HEK293 (cell line): ENCODE data around the gene STN1.

Source experiments
- CTCF ChIA-PET: fragments of 350-600 bp; formaldehyde crosslinking; extraction: SDS; loops from one replicate; lab custom pipeline; 2021; ENCODE audit warnings: antibody characterized with exemption; lab: Yijun Ruan, JAX
- POLR2A ChIA-PET: fragments of 300-600 bp; formaldehyde crosslinking; extraction: SDS; loops from one replicate; lab custom pipeline; 2020; ENCODE audit warnings: antibody characterized with exemption, inconsistent platforms; lab: Yijun Ruan, JAX
- H3K27ac ChIP-seq: fragments of 200-500 bp; sonication (Bioruptor generic); 2 replicates; pipeline ENCODE4 v1.5.1; 2014; ENCODE audit warnings: low read depth, low read length, control low read depth, inconsistent platforms; ENCODE audit errors: extremely low read depth
- H3K36me3 ChIP-seq, 2 experiments: fragments of 200-500 bp in 1 of 2; sonication (Bioruptor generic) in 1 of 2; 1 replicate in 1 of 2; 2 replicates in 1 of 2; pipeline ENCODE4 v1.5.1; 2014 to 2017; ENCODE audit warnings: inconsistent platforms in 2 of 2, low read length in 2 of 2; ENCODE audit not compliant: control insufficient read depth in 2 of 2, insufficient read depth in 1 of 2
- H3K4me1 ChIP-seq: fragments of 200-500 bp; sonication (Bioruptor generic); 2 replicates; pipeline ENCODE4 v1.5.1; 2014; ENCODE audit warnings: mild to moderate bottlenecking, low read length, inconsistent platforms; ENCODE audit not compliant: control insufficient read depth, insufficient read depth
- H3K4me3 ChIP-seq: 2 replicates; pipeline ENCODE4 v1.5.1; 2011; ENCODE audit warnings: low read depth, mild to moderate bottlenecking, control low read depth, low read length, moderate library complexity
- H3K9me3 ChIP-seq: fragments of 200-500 bp; sonication (Bioruptor generic); 2 replicates; pipeline ENCODE4 v1.5.1; 2014; ENCODE audit warnings: low read depth, low read length, inconsistent platforms; ENCODE audit not compliant: control insufficient read depth, insufficient read depth
- GLI2 ChIP-seq: fragments of 450-650 bp; formaldehyde crosslinking; IDR thresholded peaks from 2 replicates; pipeline ENCODE4; 2017; ENCODE audit warnings: missing biosample characterization, missing genetic modification characterization, low read depth, borderline replicate concordance
- KLF10 ChIP-seq: fragments of 450-650 bp; IDR thresholded peaks from 2 replicates; pipeline ENCODE4 v1.5.1; 2018; ENCODE audit warnings: missing biosample characterization, mild to moderate bottlenecking, missing genetic modification characterization
- SP7 ChIP-seq: fragments of 450-650 bp; formaldehyde crosslinking; IDR thresholded peaks from 2 replicates; pipeline ENCODE4 v1.5.1; 2016; ENCODE audit warnings: missing biosample characterization, missing genetic modification characterization
- YY2 ChIP-seq: fragments of 450-650 bp; formaldehyde crosslinking; IDR thresholded peaks from 2 replicates; pipeline ENCODE4 v1.5.1; 2016; ENCODE audit warnings: missing biosample characterization, missing genetic modification characterization
- ZBTB10 ChIP-seq: fragments of 450-650 bp; formaldehyde crosslinking; IDR thresholded peaks from 2 replicates; pipeline ENCODE4 v1.5.1; 2016; ENCODE audit warnings: missing biosample characterization, missing genetic modification characterization
- ZFP3 ChIP-seq: fragments of 450-650 bp; formaldehyde crosslinking; IDR thresholded peaks from 2 replicates; pipeline ENCODE4 v1.5.1; 2016; ENCODE audit warnings: low read depth, missing biosample characterization, missing genetic modification characterization
- ZNF10 ChIP-seq: fragments of 450-650 bp; formaldehyde crosslinking; IDR thresholded peaks from 2 replicates; pipeline ENCODE4 v1.5.1; 2017; ENCODE audit warnings: missing biosample characterization, missing genetic modification characterization
- ZNF214 ChIP-seq: fragments of 450-650 bp; formaldehyde crosslinking; IDR thresholded peaks from 2 replicates; pipeline ENCODE4 v1.5.1; 2017; ENCODE audit warnings: missing biosample characterization, mild to moderate bottlenecking, missing genetic modification characterization, borderline replicate concordance
- ZNF266 ChIP-seq: fragments of 450-650 bp; formaldehyde crosslinking; IDR thresholded peaks from 2 replicates; pipeline ENCODE4 v1.5.1; 2016; ENCODE audit warnings: missing biosample characterization, missing genetic modification characterization, low read depth
- ZNF280D ChIP-seq: fragments of 450-650 bp; formaldehyde crosslinking; IDR thresholded peaks from 2 replicates; pipeline ENCODE4 v1.5.1; 2016; ENCODE audit warnings: missing biosample characterization, missing genetic modification characterization
- ZNF302 ChIP-seq: fragments of 450-650 bp; formaldehyde crosslinking; IDR thresholded peaks from 2 replicates; pipeline ENCODE4 v1.5.1; 2016; ENCODE audit warnings: missing biosample characterization, missing genetic modification characterization, low read depth
- ZNF530 ChIP-seq: fragments of 450-650 bp; formaldehyde crosslinking; IDR thresholded peaks from 2 replicates; pipeline ENCODE4 v1.5.1; 2016; ENCODE audit warnings: low read depth, missing biosample characterization, missing genetic modification characterization
- ZNF548 ChIP-seq: fragments of 450-650 bp; formaldehyde crosslinking; IDR thresholded peaks from 2 replicates; pipeline ENCODE4 v1.5.1; 2016; ENCODE audit warnings: missing biosample characterization, missing genetic modification characterization
- ZNF555 ChIP-seq: fragments of 450-650 bp; formaldehyde crosslinking; conservative IDR thresholded peaks from 2 replicates; pipeline ENCODE4 v1.5.1; 2017; ENCODE audit warnings: missing biosample characterization, mild to moderate bottlenecking, missing genetic modification characterization, inconsistent platforms
- ZNF560 ChIP-seq: fragments of 450-650 bp; formaldehyde crosslinking; IDR thresholded peaks from 2 replicates; pipeline ENCODE4 v1.5.1; 2017; ENCODE audit warnings: missing biosample characterization, missing genetic modification characterization, borderline replicate concordance
- ZNF610 ChIP-seq: fragments of 450-650 bp; formaldehyde crosslinking; IDR thresholded peaks from 2 replicates; pipeline ENCODE4 v1.5.1; 2016; ENCODE audit warnings: missing biosample characterization, missing genetic modification characterization, borderline replicate concordance
- ZNF658 ChIP-seq: fragments of 450-650 bp; formaldehyde crosslinking; IDR thresholded peaks from 2 replicates; pipeline ENCODE4; 2016; ENCODE audit warnings: missing biosample characterization, missing genetic modification characterization
- ZNF843 ChIP-seq: fragments of 450-650 bp; formaldehyde crosslinking; IDR thresholded peaks from 2 replicates; pipeline ENCODE4 v1.5.1; 2016; ENCODE audit warnings: missing biosample characterization, missing genetic modification characterization
- TF ChIP-seq, protein P1 (sequence below): sonication (generic); formaldehyde crosslinking; IDR thresholded peaks from 2 replicates; pipeline ENCODE4 v1.8.1; 2022; ENCODE audit warnings: mild to moderate bottlenecking, moderate library complexity, missing genetic modification reagents
- TF ChIP-seq, protein P2 (sequence below): fragments of 450-650 bp; formaldehyde crosslinking; IDR thresholded peaks from 2 replicates; pipeline ENCODE4 v1.5.1; 2016; ENCODE audit warnings: missing biosample characterization, missing genetic modification characterization
- TF ChIP-seq, protein P3 (sequence below): fragments of 450-650 bp; formaldehyde crosslinking; IDR thresholded peaks from 2 replicates; pipeline ENCODE4 v1.5.1; 2017; ENCODE audit warnings: missing biosample characterization, missing genetic modification characterization
- TF ChIP-seq, protein P4 (sequence below): fragments of 450-650 bp; formaldehyde crosslinking; IDR thresholded peaks from 2 replicates; pipeline ENCODE4 v1.5.1; 2016; ENCODE audit warnings: missing biosample characterization, missing genetic modification characterization, borderline replicate concordance
- TF ChIP-seq, protein P5 (sequence below): fragments of 450-650 bp; formaldehyde crosslinking; IDR thresholded peaks from 2 replicates; pipeline ENCODE4 v1.5.1; 2016; ENCODE audit warnings: missing biosample characterization, missing genetic modification characterization, borderline replicate concordance

The STN1 gene

DNA sequence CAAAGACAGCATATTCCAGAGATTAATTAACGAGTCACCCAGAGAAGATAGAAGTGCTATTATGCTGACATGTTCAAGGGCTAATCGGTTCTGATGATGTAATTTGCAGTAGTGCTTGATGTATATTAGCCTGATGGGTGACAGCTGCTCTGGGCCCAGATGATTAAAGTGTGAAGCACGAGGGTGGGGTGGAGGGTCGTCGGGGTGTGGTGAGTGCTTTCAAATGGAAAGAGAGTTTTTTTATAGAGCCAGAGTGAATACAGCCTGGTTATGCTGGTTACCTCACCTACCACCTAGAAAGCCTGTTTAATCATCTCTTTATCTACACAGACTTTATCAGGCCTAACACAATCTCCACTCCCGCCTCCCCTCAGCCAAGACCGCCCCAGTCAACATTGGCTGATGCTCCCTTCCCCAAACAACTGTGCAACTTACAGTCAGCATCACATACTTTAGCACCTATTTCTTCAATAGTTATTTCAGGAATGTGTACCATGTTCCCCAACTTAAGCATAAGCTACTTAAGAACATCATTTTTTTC is 11.5 kb upstream of the STN1 start:
- no peaks in the 10 kb centered on the region for H3K36me3 ChIP-seq
- no peak overlapping the region for H3K27ac ChIP-seq
- POLR2A ChIA-PET, result no interaction called here
- CTCF ChIA-PET, result interaction anchor here (0.6 to 0.8 kb wide), 2 partner anchors 44 to 1029 kb away, joined by 3 to 4 read pairs; no protein-coding TSS in a partner anchor
- H3K9me3 ChIP-seq, result no peaks in the 10 kb centered on the region
- H3K4me3 ChIP-seq, result no peak overlapping the region
- H3K4me1 ChIP-seq, result no peaks in the 10 kb centered on the region
- peak; percentile 75 for TF ChIP-seq SP7 (tag by site-specific recombination)
- TF ChIP-seq ZNF658, result no peak
- peak; percentile 43; the same call in 1 of the 2 replicates for TF ChIP-seq ZNF843 (tag by site-specific recombination)
- no peak for TF ChIP-seq GLI2 (tag by site-specific recombination)
- TF ChIP-seq ZNF548 (tag by site-specific recombination), result no peak
- TF ChIP-seq, protein P1, sequence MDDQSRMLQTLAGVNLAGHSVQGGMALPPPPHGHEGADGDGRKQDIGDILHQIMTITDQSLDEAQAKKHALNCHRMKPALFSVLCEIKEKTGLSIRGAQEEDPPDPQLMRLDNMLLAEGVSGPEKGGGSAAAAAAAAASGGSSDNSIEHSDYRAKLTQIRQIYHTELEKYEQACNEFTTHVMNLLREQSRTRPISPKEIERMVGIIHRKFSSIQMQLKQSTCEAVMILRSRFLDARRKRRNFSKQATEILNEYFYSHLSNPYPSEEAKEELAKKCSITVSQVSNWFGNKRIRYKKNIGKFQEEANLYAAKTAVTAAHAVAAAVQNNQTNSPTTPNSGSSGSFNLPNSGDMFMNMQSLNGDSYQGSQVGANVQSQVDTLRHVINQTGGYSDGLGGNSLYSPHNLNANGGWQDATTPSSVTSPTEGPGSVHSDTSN (CRISPR knock-in tag), result no peak
- no peak for TF ChIP-seq ZNF280D (tag by site-specific recombination)
- TF ChIP-seq, protein P2, sequence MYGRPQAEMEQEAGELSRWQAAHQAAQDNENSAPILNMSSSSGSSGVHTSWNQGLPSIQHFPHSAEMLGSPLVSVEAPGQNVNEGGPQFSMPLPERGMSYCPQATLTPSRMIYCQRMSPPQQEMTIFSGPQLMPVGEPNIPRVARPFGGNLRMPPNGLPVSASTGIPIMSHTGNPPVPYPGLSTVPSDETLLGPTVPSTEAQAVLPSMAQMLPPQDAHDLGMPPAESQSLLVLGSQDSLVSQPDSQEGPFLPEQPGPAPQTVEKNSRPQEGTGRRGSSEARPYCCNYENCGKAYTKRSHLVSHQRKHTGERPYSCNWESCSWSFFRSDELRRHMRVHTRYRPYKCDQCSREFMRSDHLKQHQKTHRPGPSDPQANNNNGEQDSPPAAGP, result no peak
- no peak for TF ChIP-seq ZNF530 (tag by site-specific recombination)
- TF ChIP-seq KLF10 (tag by site-specific recombination), result peak; percentile 25; the same call in 1 of the 2 replicates
- TF ChIP-seq ZFP3, result no peak
- TF ChIP-seq, protein P3, sequence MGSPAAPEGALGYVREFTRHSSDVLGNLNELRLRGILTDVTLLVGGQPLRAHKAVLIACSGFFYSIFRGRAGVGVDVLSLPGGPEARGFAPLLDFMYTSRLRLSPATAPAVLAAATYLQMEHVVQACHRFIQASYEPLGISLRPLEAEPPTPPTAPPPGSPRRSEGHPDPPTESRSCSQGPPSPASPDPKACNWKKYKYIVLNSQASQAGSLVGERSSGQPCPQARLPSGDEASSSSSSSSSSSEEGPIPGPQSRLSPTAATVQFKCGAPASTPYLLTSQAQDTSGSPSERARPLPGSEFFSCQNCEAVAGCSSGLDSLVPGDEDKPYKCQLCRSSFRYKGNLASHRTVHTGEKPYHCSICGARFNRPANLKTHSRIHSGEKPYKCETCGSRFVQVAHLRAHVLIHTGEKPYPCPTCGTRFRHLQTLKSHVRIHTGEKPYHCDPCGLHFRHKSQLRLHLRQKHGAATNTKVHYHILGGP, result no peak
- TF ChIP-seq ZNF302 (tag by site-specific recombination), result no peak
- TF ChIP-seq YY2 (tag by site-specific recombination), result no peak
- no peak for TF ChIP-seq ZBTB10 (tag by site-specific recombination)
- no peak for TF ChIP-seq ZNF610 (tag by site-specific recombination)
- no peak for TF ChIP-seq ZNF555 (tag by site-specific recombination)
- TF ChIP-seq ZNF214 (tag by site-specific recombination), result no peak
- TF ChIP-seq ZNF560 (tag by site-specific recombination), result no peak
- TF ChIP-seq ZNF266, result no peak
- TF ChIP-seq, protein P4, sequence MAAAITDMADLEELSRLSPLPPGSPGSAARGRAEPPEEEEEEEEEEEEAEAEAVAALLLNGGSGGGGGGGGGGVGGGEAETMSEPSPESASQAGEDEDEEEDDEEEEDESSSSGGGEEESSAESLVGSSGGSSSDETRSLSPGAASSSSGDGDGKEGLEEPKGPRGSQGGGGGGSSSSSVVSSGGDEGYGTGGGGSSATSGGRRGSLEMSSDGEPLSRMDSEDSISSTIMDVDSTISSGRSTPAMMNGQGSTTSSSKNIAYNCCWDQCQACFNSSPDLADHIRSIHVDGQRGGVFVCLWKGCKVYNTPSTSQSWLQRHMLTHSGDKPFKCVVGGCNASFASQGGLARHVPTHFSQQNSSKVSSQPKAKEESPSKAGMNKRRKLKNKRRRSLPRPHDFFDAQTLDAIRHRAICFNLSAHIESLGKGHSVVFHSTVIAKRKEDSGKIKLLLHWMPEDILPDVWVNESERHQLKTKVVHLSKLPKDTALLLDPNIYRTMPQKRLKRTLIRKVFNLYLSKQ, result no peak
- no peak for TF ChIP-seq ZNF10 (tag by site-specific recombination)
- TF ChIP-seq, protein P5, sequence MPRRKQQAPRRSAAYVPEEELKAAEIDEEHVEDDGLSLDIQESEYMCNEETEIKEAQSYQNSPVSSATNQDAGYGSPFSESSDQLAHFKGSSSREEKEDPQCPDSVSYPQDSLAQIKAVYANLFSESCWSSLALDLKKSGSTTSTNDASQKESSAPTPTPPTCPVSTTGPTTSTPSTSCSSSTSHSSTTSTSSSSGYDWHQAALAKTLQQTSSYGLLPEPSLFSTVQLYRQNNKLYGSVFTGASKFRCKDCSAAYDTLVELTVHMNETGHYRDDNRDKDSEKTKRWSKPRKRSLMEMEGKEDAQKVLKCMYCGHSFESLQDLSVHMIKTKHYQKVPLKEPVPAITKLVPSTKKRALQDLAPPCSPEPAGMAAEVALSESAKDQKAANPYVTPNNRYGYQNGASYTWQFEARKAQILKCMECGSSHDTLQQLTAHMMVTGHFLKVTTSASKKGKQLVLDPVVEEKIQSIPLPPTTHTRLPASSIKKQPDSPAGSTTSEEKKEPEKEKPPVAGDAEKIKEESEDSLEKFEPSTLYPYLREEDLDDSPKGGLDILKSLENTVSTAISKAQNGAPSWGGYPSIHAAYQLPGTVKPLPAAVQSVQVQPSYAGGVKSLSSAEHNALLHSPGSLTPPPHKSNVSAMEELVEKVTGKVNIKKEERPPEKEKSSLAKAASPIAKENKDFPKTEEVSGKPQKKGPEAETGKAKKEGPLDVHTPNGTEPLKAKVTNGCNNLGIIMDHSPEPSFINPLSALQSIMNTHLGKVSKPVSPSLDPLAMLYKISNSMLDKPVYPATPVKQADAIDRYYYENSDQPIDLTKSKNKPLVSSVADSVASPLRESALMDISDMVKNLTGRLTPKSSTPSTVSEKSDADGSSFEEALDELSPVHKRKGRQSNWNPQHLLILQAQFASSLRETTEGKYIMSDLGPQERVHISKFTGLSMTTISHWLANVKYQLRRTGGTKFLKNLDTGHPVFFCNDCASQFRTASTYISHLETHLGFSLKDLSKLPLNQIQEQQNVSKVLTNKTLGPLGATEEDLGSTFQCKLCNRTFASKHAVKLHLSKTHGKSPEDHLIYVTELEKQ (tag by site-specific recombination), result no peak
